Measurements from ENCODE around the gene ENDOG. TPM values are rescaled to one million over a fixed set of nuclear protein-coding genes. Genes with fewer than 3 reads are reported as not detected.

The ENDOG gene
- total and polyA plus RNA-seq, 2 donors (not counting 1 experiment from before 2014, with no cell fraction given) = 5.2 to 15.5 TPM

DNA sequence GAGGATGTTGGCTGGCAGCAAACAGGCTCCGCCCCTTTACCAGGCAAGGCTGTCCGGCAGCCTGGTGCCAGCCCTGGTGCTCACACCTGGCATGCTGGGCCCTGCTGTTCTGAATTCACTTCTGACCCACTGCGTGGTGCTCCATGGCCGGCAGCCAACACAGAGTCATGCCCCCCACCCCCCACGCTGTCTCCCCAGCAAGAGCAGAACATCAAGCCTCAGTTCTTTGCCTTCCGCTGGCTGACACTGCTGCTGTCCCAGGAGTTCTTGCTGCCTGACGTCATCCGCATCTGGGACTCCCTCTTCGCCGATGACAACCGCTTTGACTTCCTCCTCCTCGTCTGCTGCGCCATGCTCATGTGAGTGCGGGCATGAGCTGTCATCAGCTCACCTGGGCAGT, 12.6 kb upstream of the ENDOG start:
- Histone ChIP-seq H3K79me2 (ENCODE audit: control insufficient read depth, insufficient read depth, low read length) (no peaks in the 10 kb centered on the region), H3K4me1 (ENCODE audit: control insufficient read depth, extremely low read depth, insufficient read depth, low read length) (no peaks in the 10 kb centered on the region), H3K9me3 (ENCODE audit: control insufficient read depth, insufficient read depth, low read depth, low read length) (no peaks in the 10 kb centered on the region), H3K36me3 (ENCODE audit: control insufficient read depth, insufficient read depth, low read length) (peaks cover 22% of the 10 kb centered on the region), H3K4me3 (replicated peaks in 1 of 4; ENCODE audit: control extremely low read depth in 1 of 4, insufficient read depth in 1 of 4, low read depth in 3 of 4, low read length in 4 of 4) (no peak overlapping the region), H3K27me3 (ENCODE audit: control insufficient read depth, insufficient read depth, low read length) (no peaks in the 10 kb centered on the region), H3K4me2 (ENCODE audit: extremely low read depth, insufficient read depth, low read length) (no peak overlapping the region), H2AFZ (ENCODE audit: low read length) (no peak overlapping the region), H3K9ac (ENCODE audit: insufficient read depth, low read length) (no peak overlapping the region), H4K20me1 (ENCODE audit: control insufficient read depth, extremely low read depth, insufficient read depth, low read length) (no peaks in the 10 kb centered on the region), H3K27ac (ENCODE audit: insufficient read depth, low read length) (no peak overlapping the region)
- DNase-seq (ENCODE audit: low read depth in 2 of 2) = no peak
- TF ChIP-seq, protein P1, sequence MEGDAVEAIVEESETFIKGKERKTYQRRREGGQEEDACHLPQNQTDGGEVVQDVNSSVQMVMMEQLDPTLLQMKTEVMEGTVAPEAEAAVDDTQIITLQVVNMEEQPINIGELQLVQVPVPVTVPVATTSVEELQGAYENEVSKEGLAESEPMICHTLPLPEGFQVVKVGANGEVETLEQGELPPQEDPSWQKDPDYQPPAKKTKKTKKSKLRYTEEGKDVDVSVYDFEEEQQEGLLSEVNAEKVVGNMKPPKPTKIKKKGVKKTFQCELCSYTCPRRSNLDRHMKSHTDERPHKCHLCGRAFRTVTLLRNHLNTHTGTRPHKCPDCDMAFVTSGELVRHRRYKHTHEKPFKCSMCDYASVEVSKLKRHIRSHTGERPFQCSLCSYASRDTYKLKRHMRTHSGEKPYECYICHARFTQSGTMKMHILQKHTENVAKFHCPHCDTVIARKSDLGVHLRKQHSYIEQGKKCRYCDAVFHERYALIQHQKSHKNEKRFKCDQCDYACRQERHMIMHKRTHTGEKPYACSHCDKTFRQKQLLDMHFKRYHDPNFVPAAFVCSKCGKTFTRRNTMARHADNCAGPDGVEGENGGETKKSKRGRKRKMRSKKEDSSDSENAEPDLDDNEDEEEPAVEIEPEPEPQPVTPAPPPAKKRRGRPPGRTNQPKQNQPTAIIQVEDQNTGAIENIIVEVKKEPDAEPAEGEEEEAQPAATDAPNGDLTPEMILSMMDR (conservative IDR thresholded peaks at IDR 0.05 in 1 of 2, IDR thresholded peaks at IDR 0.05 in 1 of 2; ENCODE audit: low read depth in 1 of 2, low read length in 2 of 2) = no peak
- TF ChIP-seq EZH2 (IDR thresholded peaks at IDR 0.05; ENCODE audit: low read length, missing control alignments) = no peak

DNA sequence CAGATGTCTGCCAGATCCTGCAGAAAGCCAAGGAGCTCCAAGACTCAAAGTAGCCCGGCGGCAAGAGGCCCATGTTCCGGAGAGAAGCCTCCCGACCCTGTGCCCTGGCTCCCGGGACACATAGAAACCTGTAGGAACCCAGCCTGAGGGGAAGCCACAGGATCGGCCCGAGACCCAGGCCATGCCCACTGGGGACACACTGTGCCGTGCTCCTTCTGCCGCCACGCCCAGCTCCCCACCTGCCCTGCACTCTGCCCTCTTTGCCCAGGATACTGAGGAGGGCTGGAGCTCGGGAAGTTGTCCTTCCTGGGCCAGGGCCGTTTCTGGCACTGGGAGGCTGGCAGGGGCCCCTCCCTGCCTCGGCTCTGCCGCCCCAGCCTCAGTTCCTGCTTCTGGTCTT, 10.5 kb upstream of the ENDOG start:
- Histone ChIP-seq H3K27me3 (ENCODE audit: control insufficient read depth, insufficient read depth, low read length) (no peaks in the 10 kb centered on the region), H3K4me1 (ENCODE audit: control insufficient read depth, extremely low read depth, insufficient read depth, low read length) (no peaks in the 10 kb centered on the region), H3K9ac (ENCODE audit: insufficient read depth, low read length) (no peak overlapping the region), H3K36me3 (ENCODE audit: control insufficient read depth, insufficient read depth, low read length) (peaks cover 20% of the 10 kb centered on the region), H3K27ac (ENCODE audit: insufficient read depth, low read length) (no peak overlapping the region), H2AFZ (ENCODE audit: low read length) (no peak overlapping the region), H3K9me3 (ENCODE audit: control insufficient read depth, insufficient read depth, low read depth, low read length) (no peaks in the 10 kb centered on the region), H4K20me1 (ENCODE audit: control insufficient read depth, extremely low read depth, insufficient read depth, low read length) (no peaks in the 10 kb centered on the region), H3K4me2 (ENCODE audit: extremely low read depth, insufficient read depth, low read length) (no peak overlapping the region), H3K79me2 (ENCODE audit: control insufficient read depth, insufficient read depth, low read length) (no peaks in the 10 kb centered on the region), H3K4me3 (replicated peaks in 1 of 4; ENCODE audit: control extremely low read depth in 1 of 4, insufficient read depth in 1 of 4, low read depth in 3 of 4, low read length in 4 of 4) (no peak overlapping the region)
- DNase-seq (ENCODE audit: low read depth in 2 of 2) = no peak
- TF ChIP-seq EZH2 (IDR thresholded peaks at IDR 0.05; ENCODE audit: low read length, missing control alignments) = no peak
- TF ChIP-seq, protein P1 (conservative IDR thresholded peaks at IDR 0.05 in 1 of 2, IDR thresholded peaks at IDR 0.05 in 1 of 2; ENCODE audit: low read depth in 1 of 2, low read length in 2 of 2) = no peak

DNA sequence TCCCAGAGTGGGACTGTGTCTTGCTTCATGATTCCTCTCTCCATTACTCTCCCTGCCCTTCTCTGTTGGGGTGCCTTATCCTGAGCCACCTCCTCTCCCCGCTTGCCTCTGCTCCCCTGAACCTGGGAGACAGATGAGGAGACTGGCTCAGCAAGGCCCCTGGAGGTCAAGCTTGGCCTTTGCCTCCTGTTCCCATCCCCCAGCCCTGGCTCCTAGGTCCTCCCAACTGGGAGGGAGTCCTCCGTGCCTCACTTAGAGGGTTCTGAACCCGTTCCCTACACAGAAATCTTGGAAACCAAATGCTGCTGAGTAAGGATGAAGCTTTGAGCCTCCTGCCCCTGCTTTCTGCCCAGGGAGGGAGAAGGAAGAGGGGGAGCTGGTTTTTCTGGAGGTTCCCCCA, 9.8 kb upstream of the ENDOG start:
- H2AFZ ChIP-seq (ENCODE audit: low read length) = no peak overlapping the region
- H3K9ac ChIP-seq (ENCODE audit: insufficient read depth, low read length) = no peak overlapping the region
- no peaks in the 10 kb centered on the region for H3K79me2 ChIP-seq (ENCODE audit: control insufficient read depth, insufficient read depth, low read length)
- H3K27ac ChIP-seq (ENCODE audit: insufficient read depth, low read length) = no peak overlapping the region
- H3K27me3 ChIP-seq (ENCODE audit: control insufficient read depth, insufficient read depth, low read length) = no peaks in the 10 kb centered on the region
- H3K36me3 ChIP-seq (ENCODE audit: control insufficient read depth, insufficient read depth, low read length) = peaks cover 20% of the 10 kb centered on the region
- H3K4me3 ChIP-seq (replicated peaks in 1 of 4; ENCODE audit: control extremely low read depth in 1 of 4, insufficient read depth in 1 of 4, low read depth in 3 of 4, low read length in 4 of 4) = no peak overlapping the region
- no peaks in the 10 kb centered on the region for H3K4me1 ChIP-seq (ENCODE audit: control insufficient read depth, extremely low read depth, insufficient read depth, low read length)
- TF ChIP-seq, protein P1 (conservative IDR thresholded peaks at IDR 0.05 in 1 of 2, IDR thresholded peaks at IDR 0.05 in 1 of 2; ENCODE audit: low read depth in 1 of 2, low read length in 2 of 2) = no peak
- no peak for TF ChIP-seq EZH2 (IDR thresholded peaks at IDR 0.05; ENCODE audit: low read length, missing control alignments)
- no peak overlapping the region for H3K4me2 ChIP-seq (ENCODE audit: extremely low read depth, insufficient read depth, low read length)
- DNase-seq (ENCODE audit: low read depth in 2 of 2) = no peak
- H3K9me3 ChIP-seq (ENCODE audit: control insufficient read depth, insufficient read depth, low read depth, low read length) = no peaks in the 10 kb centered on the region
- H4K20me1 ChIP-seq (ENCODE audit: control insufficient read depth, extremely low read depth, insufficient read depth, low read length) = no peaks in the 10 kb centered on the region
